Medulla oblongata (tissue), 1 donor: Measurements from ENCODE around the gene UXT.
A peak's percentile ranks its signal among the peaks of the same experiment; 100 is the strongest.
"Not testable (repeated sequence)": the region's sequence is repeated elsewhere in the genome, so short reads cannot be mapped to it uniquely, and the experiment has no call there.

Experiments
- DNase-seq: peaks from one replicate; pipeline ENCODE4 v3.0.0-alpha.2; 2015; ENCODE audit errors: extremely low spot score

The UXT gene, protein sequence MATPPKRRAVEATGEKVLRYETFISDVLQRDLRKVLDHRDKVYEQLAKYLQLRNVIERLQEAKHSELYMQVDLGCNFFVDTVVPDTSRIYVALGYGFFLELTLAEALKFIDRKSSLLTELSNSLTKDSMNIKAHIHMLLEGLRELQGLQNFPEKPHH

DNA sequence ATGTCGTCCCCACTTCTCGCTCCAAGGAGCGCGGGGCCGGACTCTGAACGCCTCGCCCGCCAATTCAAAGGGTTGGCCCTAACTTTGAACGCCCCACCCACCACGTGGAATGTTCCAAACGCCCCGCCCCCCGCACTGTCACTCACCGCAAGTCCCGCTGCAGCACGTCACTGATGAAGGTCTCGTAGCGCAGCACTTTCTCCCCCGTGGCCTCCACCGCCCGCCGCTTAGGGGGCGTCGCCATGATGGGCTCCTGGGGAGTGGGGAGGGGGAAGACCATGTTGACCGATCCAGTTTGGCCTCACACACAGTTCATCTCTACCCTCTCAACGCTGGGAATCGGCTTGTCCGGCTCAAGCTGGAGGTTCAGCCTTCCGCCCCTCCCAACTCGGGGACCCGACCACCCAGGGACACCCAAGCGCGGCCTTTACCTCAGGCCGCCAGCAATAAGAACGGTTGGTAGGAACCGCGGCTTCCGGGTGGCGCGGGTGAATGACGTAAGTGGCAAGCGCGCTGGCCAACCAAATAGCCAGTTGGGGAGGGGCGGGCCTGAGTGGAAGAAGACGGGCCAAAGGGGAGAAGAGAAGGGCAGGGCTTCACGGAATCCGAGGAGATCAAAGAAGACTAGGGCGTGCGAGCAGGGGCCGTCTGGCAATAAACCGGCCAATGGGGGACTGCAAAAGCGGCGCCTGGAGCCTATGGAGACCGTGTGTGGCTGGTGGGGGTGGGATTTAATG lies at the start of gene UXT:
TSS of gene UXT (minus strand) at position 497 of the 737 bp plus-strand sequence. CDS start at position 244, 253 bp downstream.
- DNase-seq = peak; percentile 89

DNA sequence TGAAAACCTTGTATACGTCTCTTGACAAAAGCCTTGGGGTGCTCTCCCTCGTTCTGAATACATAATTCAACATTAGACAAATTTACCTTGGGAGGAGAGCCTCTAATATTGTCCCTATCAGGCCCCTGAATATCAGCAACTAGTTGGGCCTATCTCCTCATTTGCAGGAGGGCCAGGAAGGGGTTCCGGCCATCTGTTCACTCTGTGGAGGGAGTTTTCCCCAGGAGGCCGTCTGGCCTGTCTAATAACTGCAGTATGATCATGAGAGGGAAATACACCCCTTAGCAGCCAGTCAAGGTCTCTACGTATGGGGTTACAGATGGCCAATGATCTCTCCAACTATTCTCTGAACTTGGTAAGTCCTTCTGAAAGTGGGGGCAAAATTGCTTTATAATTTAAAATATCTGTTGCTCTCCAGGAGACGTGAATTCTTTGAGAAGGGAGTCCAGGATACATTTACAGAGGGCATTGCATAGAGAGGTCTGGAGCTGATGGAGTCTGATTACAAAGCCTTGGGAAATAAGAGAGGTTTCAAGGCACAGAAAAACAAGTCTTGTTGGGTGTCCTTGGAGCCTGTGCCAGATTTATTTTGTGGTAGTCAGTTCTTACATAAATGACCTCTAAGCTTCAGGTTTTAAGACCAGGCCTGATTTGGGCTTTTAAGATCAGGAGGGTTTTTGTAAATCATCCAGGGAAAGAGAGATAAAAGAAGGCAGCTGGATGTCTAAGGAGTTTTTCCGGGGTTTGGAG lies 48.2 kb upstream of the UXT start:
- DNase-seq = no peak

DNA sequence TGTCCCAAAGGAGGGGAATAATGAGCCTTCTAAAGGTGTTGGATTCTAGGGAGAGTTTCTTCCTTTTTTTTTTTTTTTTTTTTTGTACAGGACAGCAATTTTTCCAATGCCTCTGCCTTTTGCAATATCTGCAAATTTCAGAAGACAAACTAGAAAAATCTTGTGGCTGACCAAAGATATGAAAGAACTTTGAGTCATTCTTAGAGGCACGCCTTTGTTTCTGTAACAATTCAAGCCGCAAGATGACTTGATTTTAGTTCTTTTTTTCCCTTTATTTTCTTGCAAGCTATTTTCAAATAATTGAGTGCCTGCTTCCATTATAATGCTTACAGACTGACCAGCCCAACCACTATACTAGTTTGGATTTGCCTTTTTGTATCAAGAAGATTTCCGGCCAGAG lies 47.6 kb upstream of the UXT start:
- no peak for DNase-seq

GRCh38 chrX:47704736-47705135 lies 45.8 kb upstream of the UXT start:
- no peak for DNase-seq

DNA sequence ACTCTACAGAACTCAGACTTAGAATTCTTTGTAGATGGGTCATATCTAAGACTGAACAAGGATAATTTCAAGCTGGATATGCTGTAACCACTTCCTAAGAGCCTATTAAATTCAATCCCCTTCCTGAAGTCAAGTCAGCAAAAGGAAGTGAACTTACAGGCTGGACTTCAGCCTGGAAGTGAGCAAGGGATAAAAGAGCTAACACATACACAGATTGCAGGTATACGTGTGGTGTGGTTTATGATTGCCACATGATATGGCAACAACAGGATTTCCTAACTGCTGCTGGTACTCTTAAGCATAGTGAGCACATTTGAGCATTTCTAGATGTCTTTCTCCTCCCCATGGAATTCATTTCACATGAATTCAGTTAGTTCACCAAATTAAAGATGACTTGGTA lies 38.2 kb upstream of the UXT start:
- no peak for DNase-seq

- no peak for DNase-seq
Observed at GRCh38 chrX:47690175-47690574, 31.2 kb upstream of the UXT start.

GRCh38 chrX:47687263-47687662 lies 28.3 kb upstream of the UXT start:
- DNase-seq = no peak

- DNase-seq = no peak
Observed at GRCh38 chrX:47683829-47684205, 24.8 kb upstream of the UXT start.

DNA sequence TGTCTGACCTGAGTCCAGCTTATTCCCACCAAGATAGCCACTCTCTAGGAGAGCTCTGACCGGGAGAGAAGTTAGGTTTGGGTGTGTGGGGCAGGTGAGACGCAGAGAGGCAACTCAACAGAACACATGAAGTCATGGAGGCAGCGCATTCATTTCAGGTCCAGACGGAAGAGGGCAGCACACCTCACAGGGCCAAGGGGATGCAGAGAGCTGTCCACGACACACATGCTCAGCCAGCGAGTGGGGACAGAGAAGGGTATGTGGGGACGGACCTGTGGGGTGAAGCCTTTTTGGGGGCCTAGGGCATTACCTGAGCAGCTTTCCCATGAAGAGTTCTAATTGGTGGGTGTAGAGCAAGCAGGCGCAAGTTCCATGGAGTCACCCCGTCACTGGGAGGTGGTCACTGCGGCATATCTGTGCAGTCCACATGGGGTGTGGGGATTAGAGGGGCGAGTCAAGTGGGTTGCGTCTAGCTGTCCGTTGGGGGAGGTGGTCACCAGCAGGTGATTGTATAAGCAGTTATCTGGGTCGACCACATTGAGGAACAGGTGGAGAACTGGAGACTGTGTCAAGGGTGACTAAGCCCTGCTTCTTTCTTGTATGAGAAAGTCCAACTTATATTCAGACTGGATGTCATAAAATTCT lies 24.3 kb upstream of the UXT start:
- DNase-seq = no peak

DNA sequence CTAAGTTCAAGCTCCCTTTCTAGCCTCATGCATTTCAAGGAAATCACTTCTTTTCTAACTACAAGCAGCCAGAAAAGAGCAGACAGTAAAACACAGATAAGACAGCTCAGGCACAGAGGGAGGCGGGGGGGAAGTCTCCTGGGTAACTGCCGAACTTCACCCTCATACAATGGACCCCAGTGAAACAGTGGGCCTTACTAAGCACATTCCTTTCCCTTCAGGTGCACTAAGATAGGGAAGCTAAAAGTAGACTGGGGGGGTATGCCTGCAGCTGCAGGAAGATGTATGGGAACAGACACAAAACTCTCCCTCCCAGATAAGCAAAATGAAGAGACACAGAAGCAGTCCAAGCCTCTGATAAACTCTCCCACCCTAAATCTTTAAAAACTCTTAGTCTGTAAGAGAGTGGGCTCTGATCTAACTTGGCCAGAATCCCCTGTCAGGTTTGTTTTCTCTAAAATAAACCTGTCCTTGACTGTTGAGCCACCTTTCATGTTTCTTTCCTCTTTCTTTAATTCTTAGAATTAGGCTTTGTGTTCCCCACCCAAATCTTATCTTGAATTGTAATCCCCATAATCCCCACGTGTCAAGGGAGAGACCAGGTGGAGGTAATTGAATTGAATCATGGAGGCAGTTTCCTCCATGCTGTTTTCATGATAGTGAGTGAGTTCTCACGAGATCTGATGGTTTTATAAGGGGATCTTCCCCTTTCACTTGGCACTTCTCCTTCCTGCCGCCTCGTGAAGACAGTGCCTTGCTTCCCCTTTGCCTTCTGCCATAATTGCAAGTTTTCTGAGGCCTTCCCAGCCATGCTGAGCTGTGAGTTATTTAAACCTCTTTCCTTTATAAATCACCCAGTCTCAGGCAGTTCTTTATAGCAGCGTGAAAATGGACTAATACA lies 17.2 kb upstream of the UXT start:
- not testable (repeated sequence) for DNase-seq

- no peak for DNase-seq
Observed at GRCh38 chrX:47674776-47675175, 15.8 kb upstream of the UXT start.

DNA sequence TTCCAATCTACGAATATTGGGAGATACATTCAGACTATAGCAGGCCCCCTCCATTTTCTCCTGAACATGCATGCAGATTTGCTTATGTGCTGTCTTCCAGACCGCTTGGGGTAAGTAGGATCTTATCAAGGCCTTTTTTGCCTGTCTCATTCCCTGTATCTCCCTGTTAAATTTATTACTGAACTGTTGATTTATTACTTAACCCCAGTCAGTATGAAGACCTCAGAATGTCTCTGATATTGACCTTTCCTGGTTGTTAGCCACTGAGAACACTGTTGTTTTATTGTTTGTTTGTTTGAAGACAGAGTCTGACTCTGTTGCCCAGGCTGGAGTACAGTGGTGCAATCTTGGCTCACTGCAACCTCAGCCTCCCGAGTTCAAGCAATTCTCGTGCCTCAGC lies 6.8 kb upstream of the UXT start:
- not testable (repeated sequence) for DNase-seq

DNA sequence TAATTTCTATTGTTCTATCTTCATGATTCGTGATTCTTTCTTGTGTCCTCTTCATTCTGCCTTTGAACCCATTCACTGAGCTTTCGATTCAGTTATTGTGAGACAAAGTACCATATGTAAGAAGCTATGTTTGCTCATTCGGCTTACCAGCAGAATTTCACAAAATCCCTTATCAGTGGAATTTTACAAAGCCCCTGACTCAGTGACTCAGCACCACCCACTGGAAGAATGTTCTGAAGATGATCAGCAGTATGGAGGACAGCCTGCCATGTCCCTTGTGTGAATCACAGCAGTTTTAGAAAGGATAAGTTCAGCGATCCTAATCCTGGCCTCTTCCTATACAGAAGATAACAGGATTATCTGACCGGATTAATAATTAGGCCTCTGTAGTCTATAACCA lies 5.8 kb upstream of the UXT start:
- DNase-seq = no peak

GRCh38 chrX:47662144-47662657 lies 3.2 kb upstream of the UXT start:
- DNase-seq = no peak

DNA sequence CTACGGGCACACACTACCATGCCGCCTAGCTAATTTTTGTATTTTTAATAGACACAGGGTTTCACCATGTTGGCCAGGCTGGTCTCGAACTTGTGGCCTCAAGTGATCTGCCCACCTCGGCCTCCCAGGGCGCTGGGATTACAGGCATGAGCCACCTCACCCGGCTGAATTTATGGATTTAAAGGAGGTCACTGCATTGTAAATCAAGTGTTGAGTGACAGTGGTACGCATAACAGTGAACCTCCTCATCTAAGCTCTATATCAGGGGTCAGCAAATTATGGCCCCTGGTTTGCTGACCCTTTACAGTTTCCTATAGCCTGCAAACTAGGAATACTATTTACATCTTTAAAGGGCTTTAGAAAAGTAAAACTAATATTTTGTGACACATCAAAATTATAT lies 2.6 kb upstream of the UXT start:
- no peak for DNase-seq

DNA sequence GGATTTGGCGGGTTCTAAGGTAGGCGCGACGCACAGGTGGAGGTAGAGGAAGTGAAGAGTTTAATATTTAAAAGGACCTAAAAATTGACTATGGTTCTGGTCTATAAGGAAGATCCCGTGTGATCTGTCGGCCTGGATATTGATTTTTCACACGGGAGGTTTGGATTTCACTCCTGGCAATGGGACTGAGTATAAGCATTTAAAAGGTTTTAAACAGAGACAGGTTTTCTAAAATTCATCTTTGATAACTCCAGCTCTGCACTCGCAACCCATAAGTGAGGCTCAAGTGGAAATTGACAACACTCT lies 394 bp upstream of the UXT start:
- no peak for DNase-seq

- no peak for DNase-seq
Observed at GRCh38 chrX:47658301-47658683, 688 bp downstream of the UXT start.

DNA sequence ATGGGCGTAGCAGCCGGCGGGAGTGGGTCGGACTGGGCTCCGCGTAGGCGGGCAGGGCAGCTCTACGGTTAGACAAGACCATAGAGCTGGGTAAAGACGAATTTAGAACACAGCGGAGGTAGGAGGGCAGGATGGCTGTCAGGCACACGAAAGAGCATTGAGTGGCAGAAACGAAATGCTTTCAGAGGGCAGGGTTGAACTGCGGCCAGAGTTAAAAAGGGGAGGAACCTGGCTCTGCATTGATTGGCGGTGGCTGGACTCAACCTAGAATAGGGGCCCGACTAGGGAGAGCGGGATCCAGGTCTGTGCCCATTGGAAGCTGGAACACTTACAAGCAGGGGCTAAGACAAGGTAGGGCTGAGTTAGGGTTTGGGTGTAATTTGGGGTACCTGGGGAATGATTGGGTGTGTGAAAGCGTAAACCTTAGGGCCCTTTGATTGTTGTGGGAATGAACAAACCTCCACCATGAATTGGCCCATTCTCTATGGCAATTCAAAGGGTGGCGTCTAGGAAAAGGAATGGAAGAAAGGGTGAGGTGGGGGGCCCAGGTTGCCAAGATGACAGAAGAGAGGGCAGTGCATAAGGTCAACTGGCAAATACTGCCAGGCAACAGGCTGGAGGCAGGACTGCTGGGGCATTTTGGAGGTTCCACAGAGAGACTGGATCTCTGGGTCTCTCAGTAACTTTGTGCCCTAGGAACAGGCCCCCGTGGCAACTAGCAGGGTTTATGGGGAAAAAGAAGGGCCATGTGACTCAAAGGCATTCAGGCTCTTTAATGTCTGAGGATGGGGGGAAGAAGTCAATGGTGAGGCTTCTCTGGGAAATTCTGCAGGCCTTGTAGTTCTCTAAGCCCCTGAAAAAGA lies 7.7 kb downstream of the UXT start:
- no peak for DNase-seq

DNA sequence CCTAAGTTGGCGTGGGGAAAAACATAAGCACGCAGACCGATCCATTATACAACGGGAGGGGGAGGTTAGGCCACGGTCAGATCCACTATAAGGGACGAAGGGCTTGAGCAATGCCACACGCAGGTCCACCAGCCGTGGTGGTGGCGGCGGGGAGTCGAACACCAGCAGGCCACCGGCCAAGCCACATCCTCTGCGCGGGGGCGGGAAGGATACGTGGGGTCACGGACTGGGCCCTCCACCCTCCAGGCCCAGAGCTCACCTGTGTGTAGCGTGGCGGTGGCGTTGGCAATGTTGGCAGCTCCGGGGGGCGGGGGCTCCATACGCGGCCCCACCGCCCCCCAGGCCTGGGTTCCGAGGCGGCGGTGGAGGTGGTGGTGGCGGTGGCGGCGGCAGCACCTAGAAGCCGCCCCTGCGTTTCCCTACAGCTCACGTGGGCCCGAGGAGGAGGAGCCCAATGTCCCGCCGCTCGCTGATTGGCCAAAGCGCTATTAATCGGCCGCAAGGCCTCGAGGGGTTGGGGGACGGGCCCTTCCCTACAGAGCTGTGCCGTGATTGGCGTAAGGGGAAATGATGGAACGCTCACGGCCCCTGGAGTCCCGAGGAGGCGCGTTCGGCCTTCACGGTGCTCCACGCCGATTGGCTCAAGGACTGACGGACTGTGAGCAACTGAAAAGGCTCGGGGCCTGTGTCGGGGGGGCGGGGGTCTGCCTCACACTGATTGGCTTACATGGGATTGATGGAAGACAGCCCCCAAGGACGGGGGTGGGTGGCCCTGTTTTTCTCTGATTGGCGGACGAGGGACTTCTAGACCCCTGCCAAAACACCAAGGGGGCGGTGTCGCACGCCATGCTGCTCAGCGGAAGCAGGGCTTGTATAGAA lies 8.6 kb downstream of the UXT start, which contains the start of gene ELK1:
TSS of gene ELK1 (minus strand) at position 400 of the 879 bp plus-strand sequence. CDS start 9,122 bp downstream, outside the sequence.
- peak; percentile 98 for DNase-seq
